ENCODE data around the gene ZDHHC14.

DNA sequence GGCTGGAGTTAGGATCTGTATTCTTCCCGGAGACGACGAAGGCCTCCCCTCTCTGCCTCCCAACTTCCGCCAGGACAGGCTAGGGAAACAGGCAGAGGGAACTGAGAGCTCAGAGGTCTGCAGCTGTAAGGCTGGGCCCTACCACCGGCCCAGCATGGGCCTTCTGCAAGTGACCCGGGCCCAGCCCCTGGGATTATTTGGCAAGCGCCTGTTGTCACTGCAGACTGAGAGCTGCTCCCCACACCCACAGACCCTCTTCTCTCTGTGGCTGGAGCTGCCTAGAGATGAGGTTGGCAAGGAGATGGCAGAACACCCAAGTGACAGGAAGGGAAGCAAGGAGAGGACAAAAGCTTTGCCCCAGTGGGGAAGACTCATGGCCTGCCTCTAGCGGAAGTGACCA lies 212.6 kb downstream of the ZDHHC14 start:
- TF ChIP-seq, protein P1, sequence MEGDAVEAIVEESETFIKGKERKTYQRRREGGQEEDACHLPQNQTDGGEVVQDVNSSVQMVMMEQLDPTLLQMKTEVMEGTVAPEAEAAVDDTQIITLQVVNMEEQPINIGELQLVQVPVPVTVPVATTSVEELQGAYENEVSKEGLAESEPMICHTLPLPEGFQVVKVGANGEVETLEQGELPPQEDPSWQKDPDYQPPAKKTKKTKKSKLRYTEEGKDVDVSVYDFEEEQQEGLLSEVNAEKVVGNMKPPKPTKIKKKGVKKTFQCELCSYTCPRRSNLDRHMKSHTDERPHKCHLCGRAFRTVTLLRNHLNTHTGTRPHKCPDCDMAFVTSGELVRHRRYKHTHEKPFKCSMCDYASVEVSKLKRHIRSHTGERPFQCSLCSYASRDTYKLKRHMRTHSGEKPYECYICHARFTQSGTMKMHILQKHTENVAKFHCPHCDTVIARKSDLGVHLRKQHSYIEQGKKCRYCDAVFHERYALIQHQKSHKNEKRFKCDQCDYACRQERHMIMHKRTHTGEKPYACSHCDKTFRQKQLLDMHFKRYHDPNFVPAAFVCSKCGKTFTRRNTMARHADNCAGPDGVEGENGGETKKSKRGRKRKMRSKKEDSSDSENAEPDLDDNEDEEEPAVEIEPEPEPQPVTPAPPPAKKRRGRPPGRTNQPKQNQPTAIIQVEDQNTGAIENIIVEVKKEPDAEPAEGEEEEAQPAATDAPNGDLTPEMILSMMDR (optimal IDR thresholded peaks at IDR 0.05 in 1 of 3, IDR thresholded peaks at IDR 0.05 in 1 of 3, conservative IDR thresholded peaks at IDR 0.05 in 1 of 3; ENCODE audit: extremely low read depth in 1 of 3, insufficient read depth in 2 of 3, low read length in 3 of 3), result no peak
- no peak for TF ChIP-seq EZH2 (IDR thresholded peaks at IDR 0.05; ENCODE audit: low read length)
